GM12878 (cell line): Measurements from ENCODE around the gene TAS2R46.

Experiments used
- ATF2 ChIP-seq: IDR thresholded peaks from 2 replicates; pipeline ENCODE4 v1.6.1; 2012; ENCODE audit warnings: low read length, inconsistent platforms
- BHLHE40 ChIP-seq, 2 experiments: fragments of 450-650 bp in 1 of 2; IDR thresholded peaks; 2 replicates each; pipeline ENCODE4 v1.6.1; 2011 to 2017; ENCODE audit warnings: low read depth in 2 of 2, borderline replicate concordance in 1 of 2, improper control_type of control experiment in 1 of 2, low read length in 1 of 2, mild to moderate bottlenecking in 1 of 2
- NFYA ChIP-seq: IDR thresholded peaks from 2 replicates; pipeline ENCODE4 v1.6.1; 2011; ENCODE audit warnings: low read depth, mild to moderate bottlenecking, low read length, improper control_type of control experiment, borderline replicate concordance
- POLR2A ChIP-seq: IDR thresholded peaks from 2 replicates; pipeline ENCODE4 v1.6.1; 2011; ENCODE audit warnings: low read depth, mild to moderate bottlenecking, low read length
- POLR2AphosphoS5 ChIP-seq: IDR thresholded peaks from 2 replicates; pipeline ENCODE4 v1.6.1; 2011; ENCODE audit warnings: mild to moderate bottlenecking, low read length, inconsistent platforms
- RBBP5 ChIP-seq: fragments of 200-600 bp; sonication (generic); conservative IDR thresholded peaks from 2 replicates; pipeline ENCODE4 v1.6.1; 2016
- SIN3A ChIP-seq: IDR thresholded peaks from 2 replicates; pipeline ENCODE4 v1.6.1; 2012; ENCODE audit warnings: low read depth, low read length, improper control_type of control experiment
- SMARCA5 ChIP-seq: fragments of 450-650 bp; IDR thresholded peaks from 2 replicates; pipeline ENCODE4 v1.6.1; 2017; ENCODE audit warnings: mild to moderate bottlenecking
- USF1 ChIP-seq: IDR thresholded peaks from 2 replicates; pipeline ENCODE4 v1.6.1; 2011; ENCODE audit warnings: borderline replicate concordance, low read depth, mild to moderate bottlenecking, moderate library complexity, mixed read lengths, low read length; ENCODE audit not compliant: insufficient read depth; ENCODE audit errors: extremely low read length
- ZNF24 ChIP-seq: fragments of 450-650 bp; IDR thresholded peaks from 2 replicates; pipeline ENCODE4 v1.6.1; 2017; ENCODE audit warnings: antibody characterized with exemption, mild to moderate bottlenecking
- ZNF687 ChIP-seq: fragments of 450-650 bp; IDR thresholded peaks from 2 replicates; pipeline ENCODE4 v1.6.1; 2017; ENCODE audit warnings: mild to moderate bottlenecking, moderate library complexity
- TF ChIP-seq, protein P1 (sequence below), 3 experiments: IDR thresholded peaks in 2 of 3; conservative IDR thresholded peaks in 1 of 3; 2 replicates each; pipeline ENCODE4 v1.5.1; 2011; ENCODE audit warnings: low read depth in 3 of 3, low read length in 3 of 3, mild to moderate bottlenecking in 3 of 3, control low read depth in 2 of 3, moderate library complexity in 2 of 3, inconsistent platforms in 1 of 3, mixed read lengths in 1 of 3; ENCODE audit not compliant: control insufficient read depth in 2 of 3, insufficient read depth in 1 of 3; ENCODE audit errors: extremely low read depth in 1 of 3
- TF ChIP-seq, protein P2 (sequence below): IDR thresholded peaks from 2 replicates; pipeline ENCODE4 v1.6.1; 2012; ENCODE audit warnings: mild to moderate bottlenecking, low read depth, low read length

DNA sequence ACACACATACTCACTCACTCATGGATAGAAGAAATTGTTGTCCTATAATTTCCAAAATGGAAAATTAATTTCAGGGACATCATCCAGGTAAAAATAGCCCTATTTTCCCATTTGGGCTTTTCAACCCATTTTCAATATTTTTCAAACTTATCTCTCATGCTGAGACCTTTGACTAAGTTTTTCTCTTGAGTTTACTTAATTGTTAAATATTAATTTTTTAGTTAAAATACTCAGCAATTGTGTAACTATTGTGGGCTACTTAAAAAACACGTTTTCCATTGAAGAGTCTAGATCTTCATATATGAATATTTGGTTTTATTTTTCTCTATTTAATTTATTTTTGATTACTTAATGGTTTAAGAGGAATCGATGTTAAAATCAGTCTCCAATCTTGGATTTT is 44.2 kb upstream of the TAS2R46 start:
- no peak for TF ChIP-seq POLR2AphosphoS5
- TF ChIP-seq SIN3A: no peak
- TF ChIP-seq, protein P1, sequence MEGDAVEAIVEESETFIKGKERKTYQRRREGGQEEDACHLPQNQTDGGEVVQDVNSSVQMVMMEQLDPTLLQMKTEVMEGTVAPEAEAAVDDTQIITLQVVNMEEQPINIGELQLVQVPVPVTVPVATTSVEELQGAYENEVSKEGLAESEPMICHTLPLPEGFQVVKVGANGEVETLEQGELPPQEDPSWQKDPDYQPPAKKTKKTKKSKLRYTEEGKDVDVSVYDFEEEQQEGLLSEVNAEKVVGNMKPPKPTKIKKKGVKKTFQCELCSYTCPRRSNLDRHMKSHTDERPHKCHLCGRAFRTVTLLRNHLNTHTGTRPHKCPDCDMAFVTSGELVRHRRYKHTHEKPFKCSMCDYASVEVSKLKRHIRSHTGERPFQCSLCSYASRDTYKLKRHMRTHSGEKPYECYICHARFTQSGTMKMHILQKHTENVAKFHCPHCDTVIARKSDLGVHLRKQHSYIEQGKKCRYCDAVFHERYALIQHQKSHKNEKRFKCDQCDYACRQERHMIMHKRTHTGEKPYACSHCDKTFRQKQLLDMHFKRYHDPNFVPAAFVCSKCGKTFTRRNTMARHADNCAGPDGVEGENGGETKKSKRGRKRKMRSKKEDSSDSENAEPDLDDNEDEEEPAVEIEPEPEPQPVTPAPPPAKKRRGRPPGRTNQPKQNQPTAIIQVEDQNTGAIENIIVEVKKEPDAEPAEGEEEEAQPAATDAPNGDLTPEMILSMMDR (IDR thresholded peaks at IDR 0.05 in 2 of 3, conservative IDR thresholded peaks at IDR 0.05 in 1 of 3; ENCODE audit: control insufficient read depth in 2 of 3, extremely low read depth in 1 of 3, insufficient read depth in 1 of 3, low read depth in 3 of 3, low read length in 3 of 3): no peak
- no peak for TF ChIP-seq POLR2A
- no peak for TF ChIP-seq RBBP5
- TF ChIP-seq USF1: no peak
- TF ChIP-seq BHLHE40 (IDR thresholded peaks at IDR 0.05; ENCODE audit: borderline replicate concordance in 1 of 2, low read depth in 2 of 2, low read length in 1 of 2): no peak
- no peak for TF ChIP-seq ZNF24
- no peak for TF ChIP-seq ZNF687
- TF ChIP-seq SMARCA5: no peak
- TF ChIP-seq NFYA: no peak
- no peak for TF ChIP-seq ATF2
- TF ChIP-seq, protein P2, sequence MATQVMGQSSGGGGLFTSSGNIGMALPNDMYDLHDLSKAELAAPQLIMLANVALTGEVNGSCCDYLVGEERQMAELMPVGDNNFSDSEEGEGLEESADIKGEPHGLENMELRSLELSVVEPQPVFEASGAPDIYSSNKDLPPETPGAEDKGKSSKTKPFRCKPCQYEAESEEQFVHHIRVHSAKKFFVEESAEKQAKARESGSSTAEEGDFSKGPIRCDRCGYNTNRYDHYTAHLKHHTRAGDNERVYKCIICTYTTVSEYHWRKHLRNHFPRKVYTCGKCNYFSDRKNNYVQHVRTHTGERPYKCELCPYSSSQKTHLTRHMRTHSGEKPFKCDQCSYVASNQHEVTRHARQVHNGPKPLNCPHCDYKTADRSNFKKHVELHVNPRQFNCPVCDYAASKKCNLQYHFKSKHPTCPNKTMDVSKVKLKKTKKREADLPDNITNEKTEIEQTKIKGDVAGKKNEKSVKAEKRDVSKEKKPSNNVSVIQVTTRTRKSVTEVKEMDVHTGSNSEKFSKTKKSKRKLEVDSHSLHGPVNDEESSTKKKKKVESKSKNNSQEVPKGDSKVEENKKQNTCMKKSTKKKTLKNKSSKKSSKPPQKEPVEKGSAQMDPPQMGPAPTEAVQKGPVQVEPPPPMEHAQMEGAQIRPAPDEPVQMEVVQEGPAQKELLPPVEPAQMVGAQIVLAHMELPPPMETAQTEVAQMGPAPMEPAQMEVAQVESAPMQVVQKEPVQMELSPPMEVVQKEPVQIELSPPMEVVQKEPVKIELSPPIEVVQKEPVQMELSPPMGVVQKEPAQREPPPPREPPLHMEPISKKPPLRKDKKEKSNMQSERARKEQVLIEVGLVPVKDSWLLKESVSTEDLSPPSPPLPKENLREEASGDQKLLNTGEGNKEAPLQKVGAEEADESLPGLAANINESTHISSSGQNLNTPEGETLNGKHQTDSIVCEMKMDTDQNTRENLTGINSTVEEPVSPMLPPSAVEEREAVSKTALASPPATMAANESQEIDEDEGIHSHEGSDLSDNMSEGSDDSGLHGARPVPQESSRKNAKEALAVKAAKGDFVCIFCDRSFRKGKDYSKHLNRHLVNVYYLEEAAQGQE: no peak
